HG02798 (cell line): ENCODE data around the gene ARHGAP6.

Source experiments
- ATAC-seq: cut with Tn5 transposase; IDR thresholded peaks from one replicate; pipeline ENCODE4 v1.9.1; 2021; ENCODE audit warnings: mild to moderate bottlenecking; ENCODE audit not compliant: unreplicated experiment, poor library complexity

Gene ARHGAP6, protein sequence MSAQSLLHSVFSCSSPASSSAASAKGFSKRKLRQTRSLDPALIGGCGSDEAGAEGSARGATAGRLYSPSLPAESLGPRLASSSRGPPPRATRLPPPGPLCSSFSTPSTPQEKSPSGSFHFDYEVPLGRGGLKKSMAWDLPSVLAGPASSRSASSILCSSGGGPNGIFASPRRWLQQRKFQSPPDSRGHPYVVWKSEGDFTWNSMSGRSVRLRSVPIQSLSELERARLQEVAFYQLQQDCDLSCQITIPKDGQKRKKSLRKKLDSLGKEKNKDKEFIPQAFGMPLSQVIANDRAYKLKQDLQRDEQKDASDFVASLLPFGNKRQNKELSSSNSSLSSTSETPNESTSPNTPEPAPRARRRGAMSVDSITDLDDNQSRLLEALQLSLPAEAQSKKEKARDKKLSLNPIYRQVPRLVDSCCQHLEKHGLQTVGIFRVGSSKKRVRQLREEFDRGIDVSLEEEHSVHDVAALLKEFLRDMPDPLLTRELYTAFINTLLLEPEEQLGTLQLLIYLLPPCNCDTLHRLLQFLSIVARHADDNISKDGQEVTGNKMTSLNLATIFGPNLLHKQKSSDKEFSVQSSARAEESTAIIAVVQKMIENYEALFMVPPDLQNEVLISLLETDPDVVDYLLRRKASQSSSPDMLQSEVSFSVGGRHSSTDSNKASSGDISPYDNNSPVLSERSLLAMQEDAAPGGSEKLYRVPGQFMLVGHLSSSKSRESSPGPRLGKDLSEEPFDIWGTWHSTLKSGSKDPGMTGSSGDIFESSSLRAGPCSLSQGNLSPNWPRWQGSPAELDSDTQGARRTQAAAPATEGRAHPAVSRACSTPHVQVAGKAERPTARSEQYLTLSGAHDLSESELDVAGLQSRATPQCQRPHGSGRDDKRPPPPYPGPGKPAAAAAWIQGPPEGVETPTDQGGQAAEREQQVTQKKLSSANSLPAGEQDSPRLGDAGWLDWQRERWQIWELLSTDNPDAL (N-terminal part only)

GRCh38 chrX:11665168-11666111, at the start of gene ARHGAP6:
Gene ARHGAP6 (minus strand): TSS chrX:11665920. CDS start chrX:11664828, 1,092 bp downstream.
- ATAC-seq: no peak

DNA sequence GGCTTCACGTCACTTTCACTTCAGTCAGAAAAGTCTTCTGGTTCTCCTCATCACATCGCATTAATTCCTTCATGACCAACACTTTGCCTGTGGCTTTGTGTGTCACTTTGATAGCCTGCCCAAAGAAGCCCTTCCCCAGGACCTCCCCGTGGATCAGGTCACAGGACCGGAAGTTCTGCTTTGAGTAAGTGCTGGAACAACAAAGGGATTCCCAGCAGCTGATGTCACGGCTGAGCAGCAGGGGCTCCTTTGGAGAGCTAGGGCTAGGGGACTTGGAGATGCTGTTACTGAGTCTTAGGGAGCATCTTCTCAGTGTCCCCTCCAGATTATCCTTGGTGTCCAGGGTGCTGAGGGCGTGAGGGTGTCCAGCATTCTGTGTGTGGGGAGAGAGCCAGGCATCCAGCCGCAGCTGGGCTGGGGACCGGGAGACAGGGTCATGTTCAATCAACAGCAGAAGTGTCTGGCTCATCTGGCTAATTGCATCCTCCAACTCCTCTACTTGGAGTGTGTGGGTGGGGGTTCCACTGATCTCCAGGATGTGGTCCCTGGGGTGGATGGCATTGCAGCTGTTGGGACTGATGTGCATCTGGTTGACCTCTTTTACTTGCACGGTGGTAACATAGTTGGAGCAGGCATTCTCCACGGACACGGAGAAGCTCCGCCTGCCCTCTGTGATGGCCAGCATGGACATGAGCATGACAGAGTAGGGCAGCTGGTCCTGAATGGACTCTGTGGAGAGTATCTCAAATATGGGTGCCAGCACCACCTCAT, 39.2 kb upstream of the ARHGAP6 start:
- ATAC-seq: no peak

- no peak for ATAC-seq
Observed at GRCh38 chrX:11703855-11704254, 38.1 kb upstream of the ARHGAP6 start.

DNA sequence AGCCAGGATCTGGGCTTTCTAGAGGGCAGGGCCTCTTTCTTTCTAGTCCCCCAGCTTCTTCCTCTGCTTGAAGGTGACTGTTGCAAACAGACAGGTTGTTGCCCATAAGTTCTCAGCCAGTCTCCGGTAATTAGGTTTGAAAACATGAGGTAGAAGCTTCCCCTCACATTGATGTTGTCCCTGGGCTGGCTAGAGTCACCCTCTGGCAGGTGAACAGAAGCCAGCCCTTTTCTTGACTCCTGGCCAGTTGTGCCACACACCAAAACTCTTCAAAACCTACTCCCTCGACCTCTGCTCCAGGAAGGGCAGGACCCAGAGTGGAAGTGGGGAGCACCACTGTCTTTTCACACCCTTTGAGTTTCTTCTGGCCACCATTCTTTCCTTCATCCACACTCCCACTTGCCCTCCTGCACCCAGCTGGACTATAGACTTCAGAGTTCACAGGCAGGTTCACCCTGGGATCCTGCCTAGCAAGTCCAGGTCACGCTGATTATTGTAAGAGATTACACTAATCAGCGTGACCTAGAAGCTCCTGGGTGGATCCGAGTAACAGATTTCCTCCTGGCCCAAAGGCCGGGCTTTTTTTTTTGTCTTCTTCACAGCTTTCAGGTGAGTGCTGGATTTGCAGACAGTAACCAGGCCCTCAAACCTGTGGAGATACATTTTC, 37.4 kb upstream of the ARHGAP6 start:
- no peak for ATAC-seq

- ATAC-seq: no peak
Observed at GRCh38 chrX:11702420-11702819, 36.7 kb upstream of the ARHGAP6 start.

DNA sequence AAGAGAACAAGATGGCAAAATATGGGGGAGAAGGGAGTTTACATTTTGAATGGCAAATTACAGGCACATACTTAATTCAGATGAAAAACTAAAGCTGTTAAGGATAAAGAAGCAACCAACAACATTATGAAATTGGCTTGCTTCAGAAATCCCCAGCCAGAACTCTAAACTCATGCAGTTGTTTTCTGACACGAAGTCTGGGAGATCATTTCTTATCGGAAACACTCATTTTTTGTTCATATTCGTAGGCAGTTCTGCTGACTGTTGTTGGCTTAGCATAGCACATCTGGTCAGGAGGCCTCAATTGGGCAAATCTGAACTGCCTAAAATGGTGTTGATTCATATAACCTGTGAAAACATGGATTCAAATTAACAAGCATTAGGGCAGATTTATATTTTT, 33.0 kb upstream of the ARHGAP6 start:
- ATAC-seq: no peak

DNA sequence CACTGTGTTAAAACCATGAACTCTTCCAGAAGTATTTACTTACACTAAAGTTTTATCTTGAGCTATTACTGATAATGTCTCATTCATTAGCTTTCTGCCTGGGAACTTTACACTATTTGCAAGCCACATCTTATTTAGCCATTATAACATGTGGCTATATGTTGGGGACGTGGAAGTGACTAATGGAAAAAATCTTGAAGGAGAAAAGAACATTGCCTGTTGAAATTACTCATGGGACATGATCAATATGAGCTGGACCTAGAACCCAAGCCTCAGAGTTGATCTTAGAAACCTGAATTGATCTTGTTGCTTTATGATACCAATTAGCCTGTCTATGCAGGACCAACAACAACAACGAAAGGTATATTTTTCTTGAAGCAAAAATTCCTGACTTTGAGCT, 22.5 kb upstream of the ARHGAP6 start:
- ATAC-seq: no peak

DNA sequence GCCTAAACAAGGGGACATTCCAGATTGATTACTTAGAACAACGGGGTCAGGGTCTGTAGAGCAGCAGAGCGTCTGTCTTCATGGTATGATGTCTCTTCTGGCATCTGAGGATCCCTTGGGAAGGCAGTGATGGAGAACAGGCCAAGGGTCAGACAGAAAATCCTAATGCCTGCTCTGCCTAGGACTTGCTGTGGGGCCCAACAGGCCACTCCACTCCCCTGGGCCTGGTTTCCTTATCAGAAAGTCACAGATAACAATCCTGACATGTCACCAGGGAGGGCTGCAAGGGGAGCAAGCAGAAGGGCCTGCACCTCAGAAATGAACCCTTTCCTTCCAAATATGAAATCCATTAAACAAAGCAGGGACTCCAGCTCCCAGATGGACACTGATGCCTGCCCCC, 21.4 kb upstream of the ARHGAP6 start:
- ATAC-seq: no peak

GRCh38 chrX:11683057-11683456, 17.3 kb upstream of the ARHGAP6 start:
- ATAC-seq: no peak

GRCh38 chrX:11678158-11678557, 12.4 kb upstream of the ARHGAP6 start:
- peak; percentile 63 for ATAC-seq

- ATAC-seq: no peak
Observed at GRCh38 chrX:11672213-11672612, 6.5 kb upstream of the ARHGAP6 start.

- no peak for ATAC-seq
Observed at GRCh38 chrX:11670316-11670715, 4.6 kb upstream of the ARHGAP6 start.

DNA sequence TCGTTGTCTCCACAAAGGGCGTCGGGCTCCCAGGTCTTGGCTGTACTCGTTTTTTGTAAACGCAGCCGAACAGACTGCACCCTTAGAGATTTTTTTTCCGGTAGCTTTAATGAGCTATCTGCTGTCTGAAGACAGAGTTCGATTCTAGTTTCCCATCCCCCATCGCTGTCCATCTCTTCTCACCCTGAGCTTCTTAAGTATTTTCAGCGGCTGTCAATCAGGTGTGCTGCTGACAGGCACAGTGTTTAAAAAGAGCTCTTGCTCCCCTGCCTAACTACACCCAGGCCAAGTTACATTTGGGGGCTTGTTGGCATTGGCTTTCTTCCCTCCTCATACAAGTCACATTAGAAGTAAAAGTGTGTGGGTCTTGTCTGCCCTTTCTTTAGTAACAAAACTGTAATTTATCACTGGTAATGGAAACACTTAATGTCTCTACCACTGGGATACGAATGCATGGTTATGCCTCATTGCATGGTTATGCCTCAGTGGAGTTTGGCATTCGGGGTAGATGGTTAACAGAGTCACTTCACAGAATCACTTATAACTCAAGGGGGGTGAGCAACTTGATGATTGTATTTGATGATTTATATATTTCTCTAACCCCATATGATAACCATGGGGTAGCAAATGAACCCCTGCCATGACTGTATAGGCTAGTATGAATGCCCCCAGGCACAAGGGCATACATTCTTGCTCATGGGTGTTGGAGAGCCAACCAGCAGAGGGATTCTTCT, 1.4 kb upstream of the ARHGAP6 start:
- ATAC-seq: no peak

GRCh38 chrX:11666164-11666563, 444 bp upstream of the ARHGAP6 start:
- no peak for ATAC-seq

DNA sequence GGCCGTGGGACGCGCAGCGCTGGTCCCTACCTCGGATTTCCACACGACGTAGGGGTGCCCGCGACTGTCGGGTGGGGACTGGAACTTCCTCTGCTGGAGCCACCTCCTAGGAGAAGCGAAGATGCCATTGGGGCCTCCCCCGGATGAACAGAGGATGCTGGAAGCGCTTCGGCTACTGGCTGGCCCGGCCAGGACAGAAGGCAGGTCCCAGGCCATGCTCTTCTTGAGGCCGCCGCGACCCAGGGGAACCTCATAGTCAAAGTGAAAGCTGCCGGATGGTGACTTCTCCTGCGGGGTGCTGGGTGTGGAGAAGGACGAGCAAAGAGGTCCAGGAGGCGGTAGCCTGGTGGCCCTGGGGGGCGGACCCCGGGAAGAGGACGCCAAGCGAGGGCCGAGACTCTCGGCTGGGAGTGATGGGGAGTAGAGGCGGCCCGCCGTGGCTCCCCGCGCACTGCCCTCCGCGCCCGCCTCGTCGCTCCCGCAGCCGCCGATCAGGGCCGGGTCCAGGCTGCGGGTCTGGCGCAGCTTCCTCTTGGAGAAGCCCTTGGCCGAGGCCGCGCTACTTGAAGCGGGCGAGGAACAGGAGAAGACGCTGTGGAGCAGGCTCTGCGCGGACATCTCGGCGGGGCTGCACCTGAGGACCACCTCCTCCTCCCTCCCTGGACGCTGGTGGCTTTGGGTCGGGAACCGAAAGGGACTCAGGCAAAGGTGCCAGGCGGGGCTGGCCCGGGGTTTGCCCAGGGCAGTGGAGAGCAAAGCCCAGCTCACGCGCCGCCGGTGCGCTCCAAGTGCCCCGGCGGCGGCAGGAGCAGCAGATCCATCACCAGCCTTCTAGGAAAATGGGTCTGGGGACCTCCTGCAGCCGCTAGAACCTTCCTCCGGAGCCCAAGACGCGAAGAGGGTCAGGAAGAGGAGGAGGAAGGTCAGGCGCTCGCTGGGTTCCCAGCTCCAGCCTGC, 1.2 kb downstream of the ARHGAP6 start:
- peak; percentile 37 for ATAC-seq

- ATAC-seq: peak; percentile 20
Observed at GRCh38 chrX:11663875-11664210, 1.9 kb downstream of the ARHGAP6 start.
